Endometrial microvascular endothelial cells (primary cell): ENCODE data around the gene PTPN22. TPM values are rescaled to one million over a fixed set of nuclear protein-coding genes. Genes with fewer than 3 reads are reported as not detected.

Experiments used
- in situ Hi-C: cut with HindIII; loops from 2 replicates; pipeline ENCODE4 v1.10.0; 2017; ENCODE audit warnings: low sequenced_read_pairs, low pct_unique_long_range_greater_than_20kb; ENCODE audit errors: inconsistent ontology term
- total RNA-seq: library from RNA; depleted of rRNA; stranded (reverse); fragments of >200 nt; gene quantifications from one replicate; pipeline ENCODE4 v1.2.3, GENCODE V29; 2015; ENCODE audit errors: inconsistent ontology term

PTPN22 gene
- 26.9 TPM for total RNA-seq

- in situ Hi-C loops, result no loop called here
These were observed at the start of gene PTPN22 for GRCh38 chr1:113871597-113872113. TSS of gene PTPN22 (minus strand) at chr1:113871712.

- in situ Hi-C loops, result no loop called here
These were observed 46.7 kb upstream of the PTPN22 start for GRCh38 chr1:113918243-113918642.

- in situ Hi-C loops, result no loop called here
These were observed 46.0 kb upstream of the PTPN22 start for GRCh38 chr1:113917400-113918082.

GRCh38 chr1:113916974-113917373 is 45.5 kb upstream of the PTPN22 start:
- in situ Hi-C loops, result no loop called here

GRCh38 chr1:113913887-113914664 is 42.6 kb upstream of the PTPN22 start:
- in situ Hi-C loops, result no loop called here

GRCh38 chr1:113913312-113913668 is 41.8 kb upstream of the PTPN22 start:
- in situ Hi-C loops, result no loop called here

- in situ Hi-C loops, result no loop called here
These were observed 41.2 kb upstream of the PTPN22 start for GRCh38 chr1:113912594-113913311.

- in situ Hi-C loops, result no loop called here
These were observed 33.9 kb upstream of the PTPN22 start for GRCh38 chr1:113905435-113905861.

- in situ Hi-C loops, result no loop called here
These were observed 33.3 kb upstream of the PTPN22 start, which contains the start of the genes AP4B1 and DCLRE1B for GRCh38 chr1:113904674-113905434. TSS of gene AP4B1 (minus strand) at chr1:113904799. CDS start at chr1:113904717, 82 bp downstream. TSS of gene DCLRE1B (plus strand) at chr1:113905326. CDS start at chr1:113905587, 261 bp downstream.

GRCh38 chr1:113904293-113904673 is 32.8 kb upstream of the PTPN22 start:
- in situ Hi-C loops, result no loop called here

GRCh38 chr1:113903501-113904292 is 32.2 kb upstream of the PTPN22 start:
- in situ Hi-C loops, result no loop called here

- in situ Hi-C loops, result no loop called here
These were observed 29.7 kb upstream of the PTPN22 start for GRCh38 chr1:113901191-113901590.

- in situ Hi-C loops, result no loop called here
These were observed 27.6 kb upstream of the PTPN22 start for GRCh38 chr1:113899111-113899510.

GRCh38 chr1:113898241-113898814 is 26.8 kb upstream of the PTPN22 start:
- in situ Hi-C loops, result no loop called here

- in situ Hi-C loops, result no loop called here
These were observed 24.4 kb upstream of the PTPN22 start for GRCh38 chr1:113895961-113896360.

- in situ Hi-C loops, result no loop called here
These were observed 23.6 kb upstream of the PTPN22 start for GRCh38 chr1:113895098-113895497.

- in situ Hi-C loops, result no loop called here
These were observed 21.8 kb upstream of the PTPN22 start for GRCh38 chr1:113893267-113893666.
